Measurements from ENCODE around the gene PCDHA8. TPM values are rescaled to one million over a fixed set of nuclear protein-coding genes. Genes with fewer than 3 reads are reported as not detected.

PCDHA8 gene
- total and polyA plus RNA-seq, 2 of the 13 experiments (the other 11 are each of a cell fraction or from before 2014, with no cell fraction given): 0.03 to 0.11 TPM

DNA sequence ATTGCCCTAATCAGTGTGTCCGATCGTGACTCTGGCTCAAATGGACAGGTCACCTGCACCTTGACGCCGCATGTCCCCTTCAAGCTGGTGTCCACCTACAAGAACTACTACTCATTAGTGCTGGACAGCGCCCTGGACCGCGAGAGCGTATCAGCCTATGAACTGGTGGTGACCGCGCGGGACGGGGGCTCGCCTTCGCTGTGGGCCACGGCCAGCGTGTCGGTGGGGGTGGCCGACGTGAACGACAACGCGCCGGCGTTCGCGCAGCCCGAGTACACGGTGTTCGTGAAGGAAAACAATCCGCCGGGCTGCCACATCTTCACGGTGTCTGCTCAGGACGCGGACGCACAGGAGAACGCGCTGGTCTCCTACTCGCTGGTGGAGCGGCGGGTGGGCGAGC lies 42.4 kb downstream of the PCDHA8 start:
- ChIA-PET POLR2A (no interaction called here), CTCF (ENCODE audit: low intra/inter-chr PET ratio, low total read pairs) (interaction anchor here (1.5 kb wide), 1 partner anchor 158 kb away, joined by 6 read pairs; no protein-coding TSS in a partner anchor)
- no peaks in the 10 kb centered on the region for H3K27me3 ChIP-seq (ENCODE audit: control insufficient read depth in 1 of 2, insufficient read depth in 2 of 2, low read length in 2 of 2)
- BruUV-seq (replicated peaks): no TSS peak
- no peak overlapping the region for H3K4me3 ChIP-seq (replicated peaks in 1 of 3; ENCODE audit: insufficient read depth in 1 of 3, low read depth in 2 of 3, low read length in 3 of 3)
- H2AFZ ChIP-seq (ENCODE audit: low read length): no peak overlapping the region
- H3K4me1 ChIP-seq (ENCODE audit: insufficient read depth, low read length): no peaks in the 10 kb centered on the region
- in situ Hi-C loops (cut with HindIII; ENCODE audit: extremely low pct_ligation_motif_present, low pct_unique_long_range_greater_than_20kb): no loop called here
- DNase-seq (ENCODE audit: low spot score) (no peak), FAIRE-seq (no peak), ATAC-seq (no peak)
- intact Hi-C loops (cut with micrococcal nuclease; ENCODE audit: unreplicated experiment): no loop called here
- no peak overlapping the region for H3K27ac ChIP-seq (ENCODE audit: extremely low read length, insufficient read depth, low read length)
- H3K79me2 ChIP-seq (ENCODE audit: insufficient read depth, low read length): no peaks in the 10 kb centered on the region
- WGBS (ENCODE audit: low lambda C conversion rate): 91% methylated on average over 41 of the region's 41 CpGs
- no peak overlapping the region for H3K4me2 ChIP-seq (ENCODE audit: low read depth, low read length)
- H4K20me1 ChIP-seq (ENCODE audit: insufficient read depth, low read length): no peaks in the 10 kb centered on the region
- H3K9ac ChIP-seq (ENCODE audit: insufficient read depth, low read depth, low read length): no peak overlapping the region
- no peaks in the 10 kb centered on the region for H3K9me3 ChIP-seq (ENCODE audit: low read length)
- no peaks in the 10 kb centered on the region for H3K36me3 ChIP-seq (replicated peaks in 1 of 2; ENCODE audit: control insufficient read depth in 1 of 2, insufficient read depth in 2 of 2, low read length in 2 of 2)
- TF ChIP-seq, protein P1, sequence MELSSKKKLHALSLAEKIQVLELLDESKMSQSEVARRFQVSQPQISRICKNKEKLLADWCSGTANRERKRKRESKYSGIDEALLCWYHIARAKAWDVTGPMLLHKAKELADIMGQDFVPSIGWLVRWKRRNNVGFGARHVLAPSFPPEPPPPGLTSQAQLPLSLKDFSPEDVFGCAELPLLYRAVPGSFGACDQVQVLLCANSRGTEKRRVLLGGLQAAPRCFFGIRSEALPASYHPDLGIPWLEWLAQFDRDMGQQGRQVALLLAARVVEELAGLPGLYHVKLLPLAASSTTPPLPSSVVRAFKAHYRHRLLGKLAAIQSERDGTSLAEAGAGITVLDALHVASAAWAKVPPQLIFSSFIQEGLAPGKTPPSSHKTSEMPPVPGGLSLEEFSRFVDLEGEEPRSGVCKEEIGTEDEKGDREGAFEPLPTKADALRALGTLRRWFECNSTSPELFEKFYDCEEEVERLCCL (CRISPR knock-in tag; IDR thresholded peaks at IDR 0.05; ENCODE audit: borderline replicate concordance): no peak
- TF ChIP-seq RNF219 (CRISPR knock-in tag; IDR thresholded peaks at IDR 0.05) (no peak), KMT2A (CRISPR knock-in tag; IDR thresholded peaks at IDR 0.05) (no peak), ADNP (CRISPR knock-in tag; IDR thresholded peaks at IDR 0.05) (no peak), TAF1 (CRISPR knock-in tag; IDR thresholded peaks at IDR 0.05) (no peak), SRSF1 (optimal IDR thresholded peaks at IDR 0.05; ENCODE audit: low read depth, low read length) (no peak), ZNF251 (CRISPR knock-in tag; IDR thresholded peaks at IDR 0.05) (no peak), SALL2 (CRISPR knock-in tag; IDR thresholded peaks at IDR 0.05) (no peak), ZBTB40 (IDR thresholded peaks at IDR 0.05) (no peak), ZBTB40 (CRISPR knock-in tag; IDR thresholded peaks at IDR 0.05) (no peak), NR2F1 (CRISPR knock-in tag; IDR thresholded peaks at IDR 0.05) (no peak)

All from HepG2 (cell line).